Liver (tissue), 9 donors: Measurements from ENCODE around the gene MVB12B. TPM values are rescaled to one million over a fixed set of nuclear protein-coding genes. Genes with fewer than 3 reads are reported as not detected.

Experiments used
- DNase-seq: peaks from one replicate; pipeline ENCODE4 v3.0.0-alpha.2; 2017; ENCODE audit warnings: low spot score
- H3K27ac ChIP-seq, 2 donors: one replicate each; pipeline ENCODE4 v1.7.0; 2013; ENCODE audit warnings: inconsistent platforms in 2 of 2, low read length in 2 of 2, control low read depth in 1 of 2, low read depth in 1 of 2, mild to moderate bottlenecking in 1 of 2
- H3K27me3 ChIP-seq, 4 donors: one replicate each; pipeline versions ENCODE4 v1.6.1 to v1.7.0; 2013; ENCODE audit warnings: low read length in 3 of 4, inconsistent platforms in 1 of 4, mild to moderate bottlenecking in 1 of 4, moderate library complexity in 1 of 4; ENCODE audit not compliant: control insufficient read depth in 4 of 4, insufficient read depth in 4 of 4
- H3K36me3 ChIP-seq, 4 donors: one replicate each; pipeline versions ENCODE4 v1.6.1 to v1.7.0; 2013; ENCODE audit warnings: low read length in 3 of 4, mild to moderate bottlenecking in 3 of 4, low read depth in 1 of 4, moderate library complexity in 1 of 4; ENCODE audit not compliant: control insufficient read depth in 4 of 4, insufficient read depth in 3 of 4
- H3K4me1 ChIP-seq, 4 donors: one replicate each; pipeline versions ENCODE4 v1.6.1 to v1.7.0; 2013; ENCODE audit warnings: low read length in 3 of 4, mild to moderate bottlenecking in 3 of 4, moderate library complexity in 1 of 4; ENCODE audit not compliant: control insufficient read depth in 4 of 4, insufficient read depth in 4 of 4
- H3K4me3 ChIP-seq, 3 donors: one replicate each; pipeline versions ENCODE4 v1.6.1 to v1.7.0; 2013; ENCODE audit warnings: low read length in 3 of 3, control low read depth in 1 of 3, low read depth in 1 of 3, mild to moderate bottlenecking in 1 of 3
- H3K9ac ChIP-seq, 2 donors: one replicate each; pipeline ENCODE4 v1.7.0; 2013; ENCODE audit warnings: low read length in 2 of 2, mild to moderate bottlenecking in 2 of 2, moderate library complexity in 2 of 2, control low read depth in 1 of 2, low read depth in 1 of 2
- H3K9me3 ChIP-seq, 4 donors: one replicate each; pipeline versions ENCODE4 v1.6.1 to v1.7.0; 2013; ENCODE audit warnings: low read length in 3 of 4; ENCODE audit not compliant: control insufficient read depth in 4 of 4
- CTCF ChIP-seq: fragments of 150-350 bp; IDR thresholded peaks from 2 replicates; pipeline ENCODE4 v1.5.1; 2017; ENCODE audit warnings: improper control_type of control experiment, low read depth, low read length; ENCODE audit not compliant: missing input control
- EGR1 ChIP-seq, 2 donors: IDR thresholded peaks; 2 replicates each; pipeline ENCODE4 v1.6.1; 2016 to 2018; ENCODE audit warnings: antibody characterized with exemption in 2 of 2, low read depth in 2 of 2
- FOXA1 ChIP-seq: IDR thresholded peaks from 2 replicates; pipeline ENCODE4 v1.6.1; 2016; ENCODE audit warnings: antibody characterized with exemption
- GABPA ChIP-seq, 2 donors: IDR thresholded peaks in 1 of 2; conservative IDR thresholded peaks in 1 of 2; 2 replicates each; pipeline ENCODE4 v1.6.1; 2016; ENCODE audit warnings: antibody characterized with exemption in 2 of 2, mild to moderate bottlenecking in 1 of 2, moderate library complexity in 1 of 2
- HNF4A ChIP-seq, 2 donors: conservative IDR thresholded peaks; 2 replicates each; pipeline ENCODE4 v1.6.1; 2016; ENCODE audit warnings: antibody characterized with exemption in 2 of 2, mild to moderate bottlenecking in 2 of 2
- HNF4G ChIP-seq: IDR thresholded peaks from 2 replicates; pipeline ENCODE4 v1.6.1; 2016; ENCODE audit warnings: antibody characterized with exemption
- JUND ChIP-seq, 2 donors: IDR thresholded peaks; 2 replicates each; pipeline ENCODE4 v1.6.1; 2016; ENCODE audit warnings: antibody characterized with exemption in 2 of 2
- RAD21 ChIP-seq, 2 donors: IDR thresholded peaks; 2 replicates each; pipeline ENCODE4 v1.6.1; 2016; ENCODE audit warnings: antibody characterized with exemption in 2 of 2, mild to moderate bottlenecking in 2 of 2
- REST ChIP-seq: IDR thresholded peaks from 2 replicates; pipeline ENCODE4 v1.6.1; 2016; ENCODE audit warnings: antibody characterized with exemption, mild to moderate bottlenecking
- RXRA ChIP-seq, 2 donors: IDR thresholded peaks; 2 replicates each; pipeline ENCODE4 v1.6.1; 2017 to 2018; ENCODE audit warnings: antibody characterized with exemption in 2 of 2, mild to moderate bottlenecking in 1 of 2
- SP1 ChIP-seq: IDR thresholded peaks from 2 replicates; pipeline ENCODE4 v1.6.1; 2018; ENCODE audit warnings: antibody characterized with exemption, mild to moderate bottlenecking
- TAF1 ChIP-seq: conservative IDR thresholded peaks from 2 replicates; pipeline ENCODE4 v1.6.1; 2016; ENCODE audit warnings: antibody characterized with exemption, mild to moderate bottlenecking
- YY1 ChIP-seq: IDR thresholded peaks from 2 replicates; pipeline ENCODE4 v1.6.1; 2016; ENCODE audit warnings: antibody characterized with exemption, mild to moderate bottlenecking
- WGBS: extraction: QIAGEN DNeasy Blood & Tissue Kit; methylation state at CpG from one replicate; pipeline ENCODE4 v1.1.7; 2013; 5-methylcytosine and 5-hydroxymethylcytosine counted together
- polyA plus RNA-seq, 2 donors: library from polyadenylated mRNA; stranded (reverse) in 1 of 2; unstranded in 1 of 2; fragments of 200-250 nt in 1 of 2; fragments of >200 nt in 1 of 2; fragmentation: Nextera tagmentation in 1 of 2; extraction: Ambion mirVana in 1 of 2; gene quantifications; one replicate each; pipeline versions ENCODE4 v1.2.1 to v1.2.3, GENCODE V29; 2013 to 2015
- total RNA-seq, 2 donors: library from RNA; depleted of rRNA; stranded (reverse); fragments of >200 nt; gene quantifications; one replicate each; pipeline ENCODE4 v1.2.3, GENCODE V29; 2014
- TF ChIP-seq, protein P1 (sequence below): IDR thresholded peaks from 2 replicates; pipeline ENCODE4 v1.6.1; 2016; ENCODE audit warnings: antibody characterized with exemption
- TF ChIP-seq, protein P2 (sequence below): IDR thresholded peaks from 2 replicates; pipeline ENCODE4 v1.6.1; 2016; ENCODE audit warnings: antibody characterized with exemption
- TF ChIP-seq, protein P3 (sequence below): IDR thresholded peaks from 2 replicates; pipeline ENCODE4 v1.6.1; 2016; ENCODE audit warnings: antibody characterized with exemption
- donor health status: healthy.
- donor health status: healthy.
- donor health status: healthy.
- donor health status: healthy.
- donor health status: healthy.

Gene MVB12B
- total and polyA plus RNA-seq, 4 donors = 5.3 to 12.4 (median 8.4) TPM

DNA sequence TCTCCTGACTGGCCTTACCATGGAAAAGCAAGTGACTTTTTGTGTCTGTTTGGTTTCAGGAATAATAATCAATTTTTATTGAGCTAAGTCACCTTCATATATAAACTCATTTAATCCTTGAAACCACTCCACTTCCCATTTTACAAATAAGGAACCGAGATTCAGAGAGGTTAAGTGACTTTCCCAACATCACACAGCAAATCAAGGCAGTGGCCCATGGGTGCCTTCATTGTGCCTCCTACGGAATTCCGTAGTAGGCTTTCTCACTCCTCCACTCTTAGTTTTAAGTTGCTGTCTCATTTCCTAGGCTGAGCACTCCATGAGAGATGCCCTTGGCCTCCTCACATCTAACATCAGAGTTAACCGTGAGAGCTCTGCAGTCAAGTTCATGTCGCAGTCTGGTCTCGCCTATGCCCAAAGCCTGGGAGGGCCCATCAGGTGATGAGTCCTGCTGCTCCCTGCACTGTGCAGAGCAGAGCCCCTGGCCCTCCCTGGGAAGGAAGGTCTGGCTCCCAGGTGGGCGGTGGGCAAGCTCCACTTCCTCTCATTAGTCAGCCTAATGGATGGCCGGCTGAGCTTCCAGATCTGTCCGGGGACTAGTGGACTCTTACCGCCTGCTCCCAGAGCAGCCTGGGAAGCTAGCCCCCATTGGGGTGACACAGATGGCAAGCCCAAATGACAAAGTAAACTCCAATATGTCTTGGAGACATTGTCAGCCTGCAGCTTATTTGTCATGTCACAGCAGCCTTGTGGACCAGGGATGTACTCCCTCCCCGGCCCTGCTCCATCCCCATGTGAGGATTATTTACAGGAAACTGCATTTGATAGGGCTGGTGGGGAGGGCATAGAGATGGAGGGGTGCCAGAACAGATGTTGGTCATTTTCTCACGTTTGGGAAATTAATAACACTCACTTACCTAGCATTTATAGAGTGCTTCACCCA is 123.4 kb downstream of the MVB12B start:
- no peak for DNase-seq
- H3K9me3 ChIP-seq = no peaks in the 10 kb centered on the region

DNA sequence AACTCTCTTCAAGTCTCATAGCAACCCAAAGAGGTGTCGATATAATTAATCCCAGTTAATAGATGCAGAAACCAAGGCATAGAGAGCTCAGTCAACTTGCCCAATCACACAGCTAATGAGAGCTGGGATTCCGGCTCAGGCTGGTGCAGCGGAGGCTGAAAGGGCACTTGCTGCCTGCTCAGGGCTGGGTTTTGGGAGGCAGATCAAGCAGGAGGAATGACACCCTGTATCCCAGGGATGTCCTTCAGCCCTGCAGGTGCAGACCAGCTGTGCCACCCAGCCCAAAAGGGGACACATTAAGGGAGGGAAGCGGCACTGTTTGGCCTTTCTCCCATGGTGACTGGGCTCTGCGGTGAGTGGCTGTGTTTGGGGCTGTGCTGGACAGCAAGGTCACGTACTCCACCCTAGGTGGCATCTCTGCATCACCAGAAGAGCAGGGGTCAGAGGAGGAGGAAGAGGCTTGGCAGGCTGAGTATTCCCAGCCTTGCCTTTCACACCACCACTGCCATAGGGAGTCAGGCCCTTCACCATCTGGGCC is 124.1 kb downstream of the MVB12B start:
- Histone ChIP-seq H3K9ac (no peak overlapping the region), H3K4me3 (no peak overlapping the region), H3K36me3 (peaks cover 0 to 11% (median 5%) of the 10 kb centered on the region in 4 donors), H3K9me3 (no peaks in the 10 kb centered on the region), H3K27ac (no peak overlapping the region), H3K27me3 (no peaks in the 10 kb centered on the region), H3K4me1 (no peaks in the 10 kb centered on the region)
- TF ChIP-seq REST (no peak), FOXA1 (no peak), YY1 (no peak), GABPA (IDR thresholded peaks at IDR 0.05 in 1 of 2, conservative IDR thresholded peaks at IDR 0.05 in 1 of 2) (no peak), JUND (IDR thresholded peaks at IDR 0.05) (no peak), CTCF (no peak)
- TF ChIP-seq, protein P1, sequence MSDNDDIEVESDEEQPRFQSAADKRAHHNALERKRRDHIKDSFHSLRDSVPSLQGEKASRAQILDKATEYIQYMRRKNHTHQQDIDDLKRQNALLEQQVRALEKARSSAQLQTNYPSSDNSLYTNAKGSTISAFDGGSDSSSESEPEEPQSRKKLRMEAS = no peak
- DNase-seq = no peak
- WGBS = 99% methylated on average over 6 of the region's 6 CpGs

More for the DNA sequence above, 123.4 kb downstream of the MVB12B start:
- H3K9ac ChIP-seq = no peak overlapping the region
- no peaks in the 10 kb centered on the region for H3K4me1 ChIP-seq
- no peak overlapping the region for H3K27ac ChIP-seq
- H3K4me3 ChIP-seq = no peak overlapping the region
- H3K36me3 ChIP-seq = peaks cover 0 to 11% (median 5%) of the 10 kb centered on the region in 4 donors
- WGBS = 93% methylated on average over 12 of the region's 12 CpGs
- H3K27me3 ChIP-seq = no peaks in the 10 kb centered on the region
- TF ChIP-seq EGR1 (IDR thresholded peaks at IDR 0.05; ENCODE audit: low read depth in 2 of 2) (no peak), FOXA1 (no peak), TAF1 (no peak), HNF4A (conservative IDR thresholded peaks at IDR 0.05) (no peak), RAD21 (IDR thresholded peaks at IDR 0.05) (no peak), SP1 (no peak), YY1 (no peak), RXRA (IDR thresholded peaks at IDR 0.05) (no peak), HNF4G (no peak)
- TF ChIP-seq, protein P1 = no peak
- TF ChIP-seq, protein P2, sequence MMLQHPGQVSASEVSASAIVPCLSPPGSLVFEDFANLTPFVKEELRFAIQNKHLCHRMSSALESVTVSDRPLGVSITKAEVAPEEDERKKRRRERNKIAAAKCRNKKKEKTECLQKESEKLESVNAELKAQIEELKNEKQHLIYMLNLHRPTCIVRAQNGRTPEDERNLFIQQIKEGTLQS = no peak
- TF ChIP-seq, protein P3, sequence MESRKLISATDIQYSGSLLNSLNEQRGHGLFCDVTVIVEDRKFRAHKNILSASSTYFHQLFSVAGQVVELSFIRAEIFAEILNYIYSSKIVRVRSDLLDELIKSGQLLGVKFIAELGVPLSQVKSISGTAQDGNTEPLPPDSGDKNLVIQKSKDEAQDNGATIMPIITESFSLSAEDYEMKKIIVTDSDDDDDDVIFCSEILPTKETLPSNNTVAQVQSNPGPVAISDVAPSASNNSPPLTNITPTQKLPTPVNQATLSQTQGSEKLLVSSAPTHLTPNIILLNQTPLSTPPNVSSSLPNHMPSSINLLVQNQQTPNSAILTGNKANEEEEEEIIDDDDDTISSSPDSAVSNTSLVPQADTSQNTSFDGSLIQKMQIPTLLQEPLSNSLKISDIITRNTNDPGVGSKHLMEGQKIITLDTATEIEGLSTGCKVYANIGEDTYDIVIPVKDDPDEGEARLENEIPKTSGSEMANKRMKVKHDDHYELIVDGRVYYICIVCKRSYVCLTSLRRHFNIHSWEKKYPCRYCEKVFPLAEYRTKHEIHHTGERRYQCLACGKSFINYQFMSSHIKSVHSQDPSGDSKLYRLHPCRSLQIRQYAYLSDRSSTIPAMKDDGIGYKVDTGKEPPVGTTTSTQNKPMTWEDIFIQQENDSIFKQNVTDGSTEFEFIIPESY = no peak
